Smooth muscle cell (in vitro differentiated cells): ENCODE results near the gene FN1. TPM values are rescaled to one million over a fixed set of nuclear protein-coding genes. Genes with fewer than 3 reads are reported as not detected.

ENCODE experiments used
- DNase-seq: peaks from one replicate; lab custom pipeline; 2025; ENCODE audit not compliant: unreplicated experiment; lab: John Stamatoyannopoulos, UW
- H2AFZ ChIP-seq: fragments of 200-600 bp; sonication (generic); 2 replicates; pipeline ENCODE4 v1.6.0; 2016; ENCODE audit warnings: antibody characterized with exemption, low read depth, mild to moderate bottlenecking
- H3F3A ChIP-seq: fragments of 200-600 bp; sonication (generic); 2 replicates; pipeline ENCODE4 v1.6.0; 2017; ENCODE audit warnings: antibody characterized with exemption, low read depth
- H3K27ac ChIP-seq: fragments of 200-600 bp; sonication (generic); 2 replicates; pipeline ENCODE4 v1.5.1; 2016; ENCODE audit warnings: low read depth, mild to moderate bottlenecking
- H3K27me3 ChIP-seq: fragments of 200-600 bp; sonication (generic); 2 replicates; pipeline ENCODE4 v1.6.1; 2016; ENCODE audit warnings: low read depth, mild to moderate bottlenecking
- H3K36me3 ChIP-seq: fragments of 200-600 bp; sonication (generic); 2 replicates; pipeline ENCODE4 v1.5.1; 2016; ENCODE audit warnings: low read depth
- H3K4me1 ChIP-seq: fragments of 200-600 bp; sonication (generic); 2 replicates; pipeline ENCODE4 v1.5.1; 2016; ENCODE audit warnings: low read depth
- H3K4me2 ChIP-seq: fragments of 200-600 bp; sonication (generic); 2 replicates; pipeline ENCODE4 v1.6.0; 2016; ENCODE audit warnings: mild to moderate bottlenecking
- H3K4me3 ChIP-seq: fragments of 200-600 bp; sonication (generic); 2 replicates; pipeline ENCODE4 v1.5.1; 2016; ENCODE audit warnings: mild to moderate bottlenecking
- H3K79me2 ChIP-seq: fragments of 200-600 bp; sonication (generic); 2 replicates; pipeline ENCODE4 v1.6.0; 2016; ENCODE audit warnings: low read depth, mild to moderate bottlenecking
- H3K9ac ChIP-seq: fragments of 200-600 bp; sonication (generic); 2 replicates; pipeline ENCODE4 v1.6.0; 2016; ENCODE audit warnings: low read depth
- H3K9me3 ChIP-seq: fragments of 200-600 bp; sonication (generic); replicated peaks from 2 replicates; pipeline ENCODE4 v1.5.1; 2016; ENCODE audit warnings: low read depth
- H4K20me1 ChIP-seq: fragments of 200-600 bp; sonication (generic); 2 replicates; pipeline ENCODE4 v1.6.0; 2016; ENCODE audit warnings: low read depth
- WGBS: methylation state at CpG from one replicate; pipeline ENCODE4 v1.1.7; 2016; ENCODE audit warnings: low lambda C conversion rate; 5-methylcytosine and 5-hydroxymethylcytosine counted together
- polyA plus RNA-seq: library from polyadenylated mRNA; unstranded; fragments of >200 nt; fragmentation: Nextera tagmentation; extraction: Ambion mirVana; gene quantifications from 2 replicates; pipeline ENCODE4 v1.2.1, GENCODE V29; 2016
- total RNA-seq: library from RNA; depleted of rRNA; stranded (reverse); fragments of >200 nt; gene quantifications from 2 replicates; pipeline ENCODE4 v1.2.3, GENCODE V29; 2014
- TF ChIP-seq, protein P1 (sequence below): fragments of 200-600 bp; sonication (generic); IDR thresholded peaks from 2 replicates; pipeline ENCODE4 v1.5.1; 2017; ENCODE audit warnings: borderline replicate concordance, mild to moderate bottlenecking, antibody characterized with exemption; ENCODE audit not compliant: insufficient read depth, poor library complexity, severe bottlenecking

FN1 gene
- total and polyA plus RNA-seq, 2 experiments from 2014 or later: 10,917 to 21,295 TPM

DNA sequence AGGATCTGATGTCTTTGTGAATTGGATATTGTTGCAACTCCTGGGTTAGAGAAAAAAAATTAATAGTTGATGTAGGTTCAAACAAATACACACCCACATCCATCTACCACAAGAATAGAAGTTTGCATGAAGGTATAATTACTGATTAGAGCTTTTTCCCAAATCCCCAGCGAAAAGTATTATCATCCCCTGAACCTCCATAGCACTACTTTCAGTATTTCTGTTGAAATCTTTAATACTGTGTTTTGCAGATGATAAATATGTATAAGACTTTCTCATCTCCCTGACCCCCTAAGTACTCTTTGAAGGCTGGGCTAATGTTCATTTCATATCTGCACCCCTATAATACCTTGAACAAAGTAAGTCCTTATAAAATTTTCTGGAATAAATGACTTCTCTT, 6.4 kb downstream of the FN1 start:
- Histone ChIP-seq H3K27ac (peak overlapping the region; percentile 96), H3K27me3 (no peaks in the 10 kb centered on the region), H2AFZ (no peak overlapping the region), H3K79me2 (peaks cover 85% of the 10 kb centered on the region), H3K9ac (peak overlapping the region; percentile 96), H3K4me1 (peaks cover 6% of the 10 kb centered on the region), H3K4me3 (peak overlapping the region; percentile 74), H4K20me1 (peaks cover 97% of the 10 kb centered on the region), H3K9me3 (no peaks in the 10 kb centered on the region), H3K4me2 (peak overlapping the region; percentile 90), H3F3A (peaks cover 79% of the 10 kb centered on the region), H3K36me3 (peaks cover 32% of the 10 kb centered on the region)
- DNase-seq: no peak
- TF ChIP-seq, protein P1, sequence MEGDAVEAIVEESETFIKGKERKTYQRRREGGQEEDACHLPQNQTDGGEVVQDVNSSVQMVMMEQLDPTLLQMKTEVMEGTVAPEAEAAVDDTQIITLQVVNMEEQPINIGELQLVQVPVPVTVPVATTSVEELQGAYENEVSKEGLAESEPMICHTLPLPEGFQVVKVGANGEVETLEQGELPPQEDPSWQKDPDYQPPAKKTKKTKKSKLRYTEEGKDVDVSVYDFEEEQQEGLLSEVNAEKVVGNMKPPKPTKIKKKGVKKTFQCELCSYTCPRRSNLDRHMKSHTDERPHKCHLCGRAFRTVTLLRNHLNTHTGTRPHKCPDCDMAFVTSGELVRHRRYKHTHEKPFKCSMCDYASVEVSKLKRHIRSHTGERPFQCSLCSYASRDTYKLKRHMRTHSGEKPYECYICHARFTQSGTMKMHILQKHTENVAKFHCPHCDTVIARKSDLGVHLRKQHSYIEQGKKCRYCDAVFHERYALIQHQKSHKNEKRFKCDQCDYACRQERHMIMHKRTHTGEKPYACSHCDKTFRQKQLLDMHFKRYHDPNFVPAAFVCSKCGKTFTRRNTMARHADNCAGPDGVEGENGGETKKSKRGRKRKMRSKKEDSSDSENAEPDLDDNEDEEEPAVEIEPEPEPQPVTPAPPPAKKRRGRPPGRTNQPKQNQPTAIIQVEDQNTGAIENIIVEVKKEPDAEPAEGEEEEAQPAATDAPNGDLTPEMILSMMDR: no peak
- 95% methylated on average over 1 of the region's 1 CpG for WGBS

DNA sequence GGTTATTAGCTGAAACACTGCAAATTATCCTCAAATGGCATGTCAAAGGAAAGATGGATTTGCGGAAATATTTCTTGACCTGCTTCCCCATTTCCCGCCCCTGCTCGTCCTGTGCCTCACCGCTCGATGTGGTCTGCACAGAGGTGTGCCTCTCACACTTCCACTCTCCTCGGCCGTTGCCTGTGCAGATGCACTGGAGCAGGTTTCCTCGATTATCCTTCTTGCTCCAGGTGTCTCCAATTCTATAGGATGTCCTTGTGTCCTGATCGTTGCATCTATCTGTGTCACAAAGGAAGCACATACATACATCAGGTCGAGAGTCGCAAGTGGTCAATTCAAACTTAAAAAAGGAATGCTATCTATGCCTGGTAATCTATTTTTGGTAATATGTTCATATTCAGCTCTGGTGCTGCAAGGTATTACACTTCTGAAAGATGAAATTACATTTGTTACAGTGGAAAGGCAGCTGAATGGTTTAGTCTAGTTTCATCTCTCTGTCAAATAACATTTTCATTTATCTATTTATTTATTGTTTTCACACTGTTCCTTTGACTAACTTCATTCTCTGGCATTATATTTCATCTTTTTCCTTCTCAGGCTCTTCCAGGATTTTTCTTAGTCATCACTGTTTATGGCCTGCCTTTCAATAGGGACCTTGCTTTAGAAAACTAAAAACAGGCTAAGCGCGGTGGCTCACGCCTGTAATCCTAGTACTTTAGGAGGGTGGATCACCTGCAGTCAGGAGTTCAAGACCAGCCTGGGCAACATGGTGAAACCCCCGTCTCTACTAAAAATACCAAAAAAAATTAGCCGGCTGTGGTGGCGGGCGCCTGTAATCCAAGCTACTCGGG, 7.6 kb downstream of the FN1 start:
- Histone ChIP-seq H3K4me3 (peak overlapping the region; percentile 74), H3K27ac (peak overlapping the region; percentile 96), H2AFZ (no peak overlapping the region), H3K79me2 (peaks cover 85% of the 10 kb centered on the region), H3K4me1 (peaks cover 6% of the 10 kb centered on the region), H3K27me3 (no peaks in the 10 kb centered on the region), H4K20me1 (peaks cover 97% of the 10 kb centered on the region), H3K9ac (peak overlapping the region; percentile 96), H3K36me3 (peaks cover 41% of the 10 kb centered on the region), H3K4me2 (peak overlapping the region; percentile 90), H3K9me3 (no peaks in the 10 kb centered on the region), H3F3A (peaks cover 79% of the 10 kb centered on the region)
- 72% methylated on average over 19 of the region's 19 CpGs for WGBS
- TF ChIP-seq, protein P1: no peak
- DNase-seq: no peak

DNA sequence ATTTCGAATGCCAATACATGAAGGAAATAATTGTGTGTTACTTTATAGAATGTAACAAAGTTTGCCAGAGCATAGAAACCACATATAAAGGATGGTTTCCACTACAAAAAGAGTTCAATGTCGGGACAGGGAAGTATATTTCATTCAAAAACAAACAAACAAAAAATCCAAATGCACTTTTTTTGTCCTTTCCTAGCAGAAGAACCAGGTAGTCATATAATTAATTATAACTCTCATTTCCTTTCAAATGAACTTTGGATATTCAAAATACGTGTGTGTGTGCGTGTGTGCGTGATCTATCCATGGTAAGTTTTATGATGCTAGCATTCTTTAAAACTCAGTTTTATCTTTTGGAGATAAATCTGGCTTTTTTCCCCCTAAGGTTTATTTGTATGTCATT, 8.3 kb downstream of the FN1 start:
- Histone ChIP-seq H3K4me3 (peak overlapping the region; percentile 74), H3K4me2 (peak overlapping the region; percentile 90), H3K79me2 (peaks cover 85% of the 10 kb centered on the region), H2AFZ (no peak overlapping the region), H3F3A (peaks cover 78% of the 10 kb centered on the region), H3K36me3 (peaks cover 44% of the 10 kb centered on the region), H3K27me3 (no peaks in the 10 kb centered on the region), H3K27ac (peak overlapping the region; percentile 96), H3K9ac (peak overlapping the region; percentile 39), H3K9me3 (no peaks in the 10 kb centered on the region), H4K20me1 (peaks cover 97% of the 10 kb centered on the region), H3K4me1 (peaks cover 6% of the 10 kb centered on the region)
- 84% methylated on average over 5 of the region's 5 CpGs for WGBS
- TF ChIP-seq, protein P1: no peak
- no peak for DNase-seq
